ENCODE data around the gene RAB3B. TPM values are rescaled to one million over a fixed set of nuclear protein-coding genes. Genes with fewer than 3 reads are reported as not detected.
A peak's percentile ranks its signal among the peaks of the same experiment; 100 is the strongest.
"Not testable (repeated sequence)": the region's sequence is repeated elsewhere in the genome, so short reads cannot be mapped to it uniquely, and the experiment has no call there.

Gene RAB3B
- total RNA-seq, 2 experiments from 2014 or later = 0.10 to 0.12 TPM

- Mint-ChIP-seq H3K27me3 (ENCODE audit: low read depth) (peaks cover 20% of the 10 kb centered on the region), H3K27ac (no peak overlapping the region), H3K36me3 (ENCODE audit: low read depth) (no peaks in the 10 kb centered on the region), H3K4me3 (no peak overlapping the region), H3K4me1 (ENCODE audit: low read depth) (no peaks in the 10 kb centered on the region), H3K9me3 (no peaks in the 10 kb centered on the region)
- intact Hi-C loops (cut with micrococcal nuclease) = no loop called here
- DNase-seq = no peak
- CTCF ChIA-PET = interaction anchor here (0.5 to 0.9 kb wide), 4 partner anchors 13 to 359 kb away, joined by 3 to 5 read pairs (median 3); no protein-coding TSS in a partner anchor
Measured at GRCh38 chr1:52008071-52008809, 17.7 kb upstream of the RAB3B start.

GRCh38 chr1:52007215-52008002 lies 16.9 kb upstream of the RAB3B start:
- Mint-ChIP-seq H3K27ac (no peak overlapping the region), H3K4me1 (ENCODE audit: low read depth) (no peaks in the 10 kb centered on the region), H3K27me3 (ENCODE audit: low read depth) (peaks cover 20% of the 10 kb centered on the region), H3K9me3 (no peaks in the 10 kb centered on the region), H3K36me3 (ENCODE audit: low read depth) (no peaks in the 10 kb centered on the region), H3K4me3 (no peak overlapping the region)
- CTCF ChIA-PET = no interaction called here
- intact Hi-C loops (cut with micrococcal nuclease) = no loop called here
- no peak for DNase-seq

- H3K4me1 Mint-ChIP-seq (ENCODE audit: low read depth); H3K27ac Mint-ChIP-seq; DNase-seq; H3K4me3 Mint-ChIP-seq; H3K36me3 Mint-ChIP-seq (ENCODE audit: low read depth); H3K9me3 Mint-ChIP-seq; intact Hi-C loops (cut with micrococcal nuclease): not testable (repeated sequence)
- peaks cover 20% of the 10 kb centered on the region for H3K27me3 Mint-ChIP-seq (ENCODE audit: low read depth)
- CTCF ChIA-PET = interaction anchor here (0.6 to 1.4 kb wide), 3 partner anchors 51 to 166 kb away, joined by 3 to 5 read pairs (median 3); no protein-coding TSS in a partner anchor
Measured at GRCh38 chr1:52006081-52006553, 15.6 kb upstream of the RAB3B start.

- H3K4me3 Mint-ChIP-seq; H3K36me3 Mint-ChIP-seq (ENCODE audit: low read depth); H3K27ac Mint-ChIP-seq; H3K9me3 Mint-ChIP-seq; DNase-seq; H3K4me1 Mint-ChIP-seq (ENCODE audit: low read depth); intact Hi-C loops (cut with micrococcal nuclease): not testable (repeated sequence)
- CTCF ChIA-PET = interaction anchor here (0.6 to 1.4 kb wide), 3 partner anchors 51 to 165 kb away, joined by 3 to 5 read pairs (median 3); no protein-coding TSS in a partner anchor
- H3K27me3 Mint-ChIP-seq (ENCODE audit: low read depth) = peaks cover 20% of the 10 kb centered on the region
Measured at GRCh38 chr1:52005548-52005947, 15.0 kb upstream of the RAB3B start.

- no peak for DNase-seq
- H3K4me3 Mint-ChIP-seq = no peak overlapping the region
- no peaks in the 10 kb centered on the region for H3K4me1 Mint-ChIP-seq (ENCODE audit: low read depth)
- peaks cover 20% of the 10 kb centered on the region for H3K27me3 Mint-ChIP-seq (ENCODE audit: low read depth)
- CTCF ChIA-PET = interaction anchor here (0.7 to 1.2 kb wide), 3 partner anchors 35 to 350 kb away, joined by 3 read pairs; no protein-coding TSS in a partner anchor
- no peaks in the 10 kb centered on the region for H3K9me3 Mint-ChIP-seq
- H3K27ac Mint-ChIP-seq = no peak overlapping the region
- no peaks in the 10 kb centered on the region for H3K36me3 Mint-ChIP-seq (ENCODE audit: low read depth)
- intact Hi-C loops (cut with micrococcal nuclease) = loop anchor here (2.0 kb wide), 1 partner anchor 79 kb away; no protein-coding TSS in a partner anchor
Measured at GRCh38 chr1:52003877-52004276, 13.4 kb upstream of the RAB3B start.

GRCh38 chr1:52002038-52002917 lies 11.8 kb upstream of the RAB3B start:
- intact Hi-C loops (cut with micrococcal nuclease) = loop anchor here (1.0 to 2.0 kb wide), 2 partner anchors 77 to 105 kb away; no protein-coding TSS in a partner anchor
- peaks cover 15% of the 10 kb centered on the region for H3K27me3 Mint-ChIP-seq (ENCODE audit: low read depth)
- no peaks in the 10 kb centered on the region for H3K4me1 Mint-ChIP-seq (ENCODE audit: low read depth)
- H3K27ac Mint-ChIP-seq = no peak overlapping the region
- DNase-seq = peak; percentile 68
- no peaks in the 10 kb centered on the region for H3K36me3 Mint-ChIP-seq (ENCODE audit: low read depth)
- no peak overlapping the region for H3K4me3 Mint-ChIP-seq
- CTCF ChIA-PET = interaction anchor here (0.6 to 1.0 kb wide), 10 partner anchors 9 to 375 kb away, joined by 3 to 5 read pairs (median 3); no protein-coding TSS in a partner anchor
- H3K9me3 Mint-ChIP-seq = no peaks in the 10 kb centered on the region

- Mint-ChIP-seq H3K36me3 (ENCODE audit: low read depth) (no peaks in the 10 kb centered on the region), H3K9me3 (no peaks in the 10 kb centered on the region), H3K27me3 (ENCODE audit: low read depth) (peaks cover 3% of the 10 kb centered on the region), H3K4me3 (no peak overlapping the region), H3K4me1 (ENCODE audit: low read depth) (no peaks in the 10 kb centered on the region), H3K27ac (no peak overlapping the region)
- intact Hi-C loops (cut with micrococcal nuclease) = no loop called here
- DNase-seq = no peak
- CTCF ChIA-PET = interaction anchor here (1.6 kb wide), 1 partner anchor 102 kb away, joined by 10 read pairs; no protein-coding TSS in a partner anchor
Measured at GRCh38 chr1:51998701-51999100, 8.2 kb upstream of the RAB3B start.

GRCh38 chr1:51997974-51998382 lies 7.5 kb upstream of the RAB3B start:
- Mint-ChIP-seq H3K9me3 (no peaks in the 10 kb centered on the region), H3K4me1 (ENCODE audit: low read depth) (no peaks in the 10 kb centered on the region), H3K36me3 (ENCODE audit: low read depth) (no peaks in the 10 kb centered on the region), H3K4me3 (no peak overlapping the region), H3K27ac (no peak overlapping the region), H3K27me3 (ENCODE audit: low read depth) (peaks cover 4% of the 10 kb centered on the region)
- no peak for DNase-seq
- intact Hi-C loops (cut with micrococcal nuclease) = no loop called here
- CTCF ChIA-PET = interaction anchor here (1.6 kb wide), 1 partner anchor 101 kb away, joined by 10 read pairs; no protein-coding TSS in a partner anchor

GRCh38 chr1:51989582-51990477 lies 670 bp downstream of the RAB3B start:
- no peaks in the 10 kb centered on the region for H3K9me3 Mint-ChIP-seq
- H3K27ac Mint-ChIP-seq = no peak overlapping the region
- no peaks in the 10 kb centered on the region for H3K36me3 Mint-ChIP-seq (ENCODE audit: low read depth)
- peaks cover 22% of the 10 kb centered on the region for H3K27me3 Mint-ChIP-seq (ENCODE audit: low read depth)
- peak overlapping the region; percentile 47 for H3K4me3 Mint-ChIP-seq
- H3K4me1 Mint-ChIP-seq (ENCODE audit: low read depth) = peaks cover 9% of the 10 kb centered on the region
- no peak for DNase-seq
- intact Hi-C loops (cut with micrococcal nuclease) = no loop called here
- CTCF ChIA-PET = interaction anchor here (1.2 kb wide), 1 partner anchor 92 kb away, joined by 3 read pairs; no protein-coding TSS in a partner anchor

GRCh38 chr1:51988254-51988653 lies 2.2 kb downstream of the RAB3B start:
- no peak for DNase-seq
- no peak overlapping the region for H3K4me3 Mint-ChIP-seq
- H3K4me1 Mint-ChIP-seq (ENCODE audit: low read depth) = peaks cover 9% of the 10 kb centered on the region
- H3K27ac Mint-ChIP-seq = no peak overlapping the region
- no peaks in the 10 kb centered on the region for H3K36me3 Mint-ChIP-seq (ENCODE audit: low read depth)
- no peaks in the 10 kb centered on the region for H3K9me3 Mint-ChIP-seq
- intact Hi-C loops (cut with micrococcal nuclease) = no loop called here
- CTCF ChIA-PET = interaction anchor here (0.9 kb wide), 1 partner anchor 21 kb away, joined by 3 read pairs; no protein-coding TSS in a partner anchor
- H3K27me3 Mint-ChIP-seq (ENCODE audit: low read depth) = peaks cover 18% of the 10 kb centered on the region

- Mint-ChIP-seq H3K27me3 (ENCODE audit: low read depth) (peaks cover 10% of the 10 kb centered on the region), H3K4me1 (ENCODE audit: low read depth) (peaks cover 9% of the 10 kb centered on the region), H3K36me3 (ENCODE audit: low read depth) (no peaks in the 10 kb centered on the region), H3K9me3 (no peaks in the 10 kb centered on the region), H3K27ac (no peak overlapping the region), H3K4me3 (no peak overlapping the region)
- intact Hi-C loops (cut with micrococcal nuclease) = no loop called here
- CTCF ChIA-PET = no interaction called here
- no peak for DNase-seq
Measured at GRCh38 chr1:51986718-51987117, 3.8 kb downstream of the RAB3B start.
